HCT116 (cell line): ENCODE results near the gene TWIST2. TPM values are rescaled to one million over a fixed set of nuclear protein-coding genes. Genes with fewer than 3 reads are reported as not detected.

Experiments used
- ATAC-seq: fragments of 200-7000 bp; cut with Tn5 transposase; 2 replicates; pipeline ENCODE4 v1.9.1; 2020; ENCODE audit warnings: mild to moderate bottlenecking, moderate library complexity
- Bru-seq: library from RNA; stranded (reverse); fragments of 400-500 nt; gene quantifications from one replicate; lab custom pipeline; 2021; lab: Mats Ljungman, UMichigan
- BruChase-seq, 2 experiments: library from RNA; stranded (reverse); fragments of 400-500 nt; gene quantifications; one replicate each; lab custom pipeline; 2021; lab: Mats Ljungman, UMichigan
- BruUV-seq: library from RNA; stranded (reverse); fragments of 400-500 nt; replicated peaks from 2 replicates; lab custom pipeline; 2021; lab: Mats Ljungman, UMichigan
- CTCF ChIA-PET: fragments of 300-600 bp; sonication (Branson Sonifier 250); formaldehyde crosslinking; loops from one replicate; lab custom pipeline; 2021; ENCODE audit warnings: antibody characterized with exemption; lab: Charles Lee
- POLR2A ChIA-PET: fragments of 300-600, 350-600 bp; sonication (Branson Sonifier 250); formaldehyde crosslinking; loops from one replicate; lab custom pipeline; 2021; ENCODE audit warnings: antibody characterized with exemption; lab: Charles Lee
- RAD21 ChIA-PET, 2 experiments: fragments of 300-600 bp; sonication (Branson Sonifier 250); formaldehyde crosslinking; loops; one replicate each; lab custom pipeline; 2023; ENCODE audit warnings: low total read pairs in 2 of 2; ENCODE audit not compliant: uncharacterized antibody in 2 of 2, unreplicated experiment in 2 of 2, low non-redundant PET in 1 of 2; lab: Charles Lee
- DNase-seq: peaks from one replicate; pipeline ENCODE4 v3.0.0-alpha.2; 2010; ENCODE audit warnings: low read depth, low spot score
- H2AFZ ChIP-seq: fragments of 200-600 bp; shearing (Covaris generic), sonication (generic); 2 replicates; pipeline ENCODE4 v1.6.1; 2017; ENCODE audit warnings: low read depth, mixed run types, mixed read lengths, antibody characterized with exemption, low read length; ENCODE audit not compliant: poor library complexity, severe bottlenecking
- H3K27ac ChIP-seq: 2 replicates; pipeline ENCODE4 v1.5.1; 2012; ENCODE audit warnings: low read depth, low read length
- H3K27me3 ChIP-seq: fragments of 200-600 bp; sonication (generic); 2 replicates; pipeline ENCODE4 v1.6.1; 2016; ENCODE audit warnings: mixed run types, low read length, mixed read lengths; ENCODE audit not compliant: insufficient read depth
- H3K36me3 ChIP-seq, 2 experiments: fragments of 200-500 bp in 1 of 2; fragments of 200-600 bp in 1 of 2; sonication (Bioruptor generic) in 1 of 2; sonication (generic) in 1 of 2; 2 replicates each; pipeline versions ENCODE4 v1.5.1 to v1.6.1; 2014 to 2016; ENCODE audit warnings: low read length in 2 of 2, inconsistent platforms in 1 of 2, mixed read lengths in 1 of 2, mixed run types in 1 of 2; ENCODE audit not compliant: insufficient read depth in 2 of 2, control insufficient read depth in 1 of 2
- H3K4me1 ChIP-seq, 2 experiments: fragments of 200-600 bp in 1 of 2; sonication (generic) in 1 of 2; 2 replicates each; pipeline versions ENCODE4 v1.5.1 to v1.6.1; 2012 to 2017; ENCODE audit warnings: low read length in 2 of 2, inconsistent platforms in 1 of 2, mild to moderate bottlenecking in 1 of 2, mixed read lengths in 1 of 2, mixed run types in 1 of 2, moderate library complexity in 1 of 2; ENCODE audit not compliant: insufficient read depth in 2 of 2, control insufficient read depth in 1 of 2
- H3K4me2 ChIP-seq: fragments of 200-600 bp; sonication (generic); 2 replicates; pipeline ENCODE4 v1.6.1; 2017; ENCODE audit warnings: mixed run types, low read length, mixed read lengths
- H3K4me3 ChIP-seq, 2 experiments: fragments of 200-600 bp in 1 of 2; sonication (generic) in 1 of 2; replicated peaks in 1 of 2; 2 replicates each; pipeline ENCODE4 v1.5.1; 2011 to 2016; ENCODE audit warnings: low read length in 2 of 2, control low read depth in 1 of 2, low read depth in 1 of 2, mild to moderate bottlenecking in 1 of 2, mixed read lengths in 1 of 2, mixed run types in 1 of 2
- H3K79me2 ChIP-seq: fragments of 200-600 bp; sonication (generic); 2 replicates; pipeline ENCODE4 v1.6.1; 2017; ENCODE audit warnings: mild to moderate bottlenecking, mixed run types, low read length, moderate library complexity, mixed read lengths; ENCODE audit not compliant: insufficient read depth
- H3K9ac ChIP-seq: fragments of 200-600 bp; sonication (generic); 2 replicates; pipeline ENCODE4 v1.6.1; 2016; ENCODE audit warnings: low read length, mixed read lengths
- H3K9me2 ChIP-seq: fragments of 200-600 bp; sonication (generic), shearing (Covaris generic); 2 replicates; pipeline ENCODE4 v1.6.1; 2017; ENCODE audit warnings: mixed run types, mild to moderate bottlenecking, moderate library complexity; ENCODE audit not compliant: insufficient read depth
- H3K9me3 ChIP-seq, 2 experiments: fragments of 200-500 bp in 1 of 2; fragments of 200-600 bp in 1 of 2; sonication (Bioruptor generic) in 1 of 2; sonication (generic) in 1 of 2; 2 replicates each; pipeline ENCODE4 v1.6.1; 2014 to 2017; ENCODE audit warnings: low read length in 2 of 2, mixed read lengths in 2 of 2, inconsistent platforms in 1 of 2, low read depth in 1 of 2, mild to moderate bottlenecking in 1 of 2, mixed run types in 1 of 2, moderate library complexity in 1 of 2; ENCODE audit not compliant: control insufficient read depth in 1 of 2, insufficient read depth in 1 of 2
- H4K20me1 ChIP-seq: fragments of 200-600 bp; sonication (generic), shearing (Covaris generic); 2 replicates; pipeline ENCODE4 v1.6.1; 2017; ENCODE audit warnings: mixed run types, mild to moderate bottlenecking, moderate library complexity; ENCODE audit not compliant: insufficient read depth
- ATF3 ChIP-seq: IDR thresholded peaks from 2 replicates; pipeline ENCODE4 v1.6.1; 2012
- CBX3 ChIP-seq: IDR thresholded peaks from 2 replicates; pipeline ENCODE4 v1.6.1; 2012; ENCODE audit warnings: low read depth
- CTCF ChIP-seq, 3 experiments: fragments of 200-600 bp in 1 of 3; sonication (generic) in 1 of 3; IDR thresholded peaks in 2 of 3; conservative IDR thresholded peaks in 1 of 3; 2 replicates each; pipeline ENCODE4 v1.5.1; 2012 to 2017; ENCODE audit warnings: low read depth in 2 of 3, low read length in 2 of 3, antibody characterized with exemption in 1 of 3, borderline replicate concordance in 1 of 3, control low read depth in 1 of 3, mild to moderate bottlenecking in 1 of 3, mixed read lengths in 1 of 3, mixed run types in 1 of 3, moderate library complexity in 1 of 3; ENCODE audit not compliant: insufficient read depth in 1 of 3
- EGR1 ChIP-seq: IDR thresholded peaks from 2 replicates; pipeline ENCODE4 v1.6.1; 2012; ENCODE audit warnings: low read depth
- JUND ChIP-seq: IDR thresholded peaks from 2 replicates; pipeline ENCODE4 v1.6.1; 2012
- POLR2A ChIP-seq: IDR thresholded peaks from 2 replicates; pipeline ENCODE4 v1.7.0; 2011; ENCODE audit warnings: borderline replicate concordance; ENCODE audit not compliant: insufficient read depth, insufficient read length; ENCODE audit errors: extremely low read depth
- RAD21 ChIP-seq: IDR thresholded peaks from 2 replicates; pipeline ENCODE4 v1.6.1; 2012; ENCODE audit warnings: low read depth, mild to moderate bottlenecking
- SRF ChIP-seq: IDR thresholded peaks from 2 replicates; pipeline ENCODE4 v1.6.1; 2012; ENCODE audit warnings: low read depth
- TCF7L2 ChIP-seq: IDR thresholded peaks from 2 replicates; pipeline ENCODE4 v1.7.0; 2011; ENCODE audit warnings: borderline replicate concordance, inconsistent platforms; ENCODE audit not compliant: insufficient read depth, insufficient read length; ENCODE audit errors: extremely low read depth
- YY1 ChIP-seq: IDR thresholded peaks from 2 replicates; pipeline ENCODE4 v1.6.1; 2011; ENCODE audit warnings: low read length, low read depth, moderate library complexity, mild to moderate bottlenecking; ENCODE audit not compliant: insufficient replicate concordance; ENCODE audit errors: extremely low read depth
- ZFX ChIP-seq: fragments of 450-650 bp; IDR thresholded peaks from 2 replicates; pipeline ENCODE4 v1.6.1; 2017
- intact Hi-C: fragments of 100-400 bp; cut with micrococcal nuclease; formaldehyde crosslinking; loops from 2 replicates; pipeline ENCODE4 v1.10.0; 2022
- long read RNA-seq: library from polyadenylated mRNA; unstranded; transcript quantifications from one replicate; pipeline ENCODE4 v2.0.0, GENCODE V29; 2021; ENCODE audit not compliant: unreplicated experiment
- polyA plus RNA-seq: library from polyadenylated mRNA; unstranded; fragments of >200 nt; gene quantifications from 2 replicates; pipeline ENCODE4 v1.2.1, GENCODE V29; 2012; ENCODE audit warnings: missing spikeins
- total RNA-seq: library from RNA; stranded (reverse); gene quantifications from one replicate; pipeline ENCODE4 v1.2.1, GENCODE V29; 2021; ENCODE audit not compliant: unreplicated experiment
- TF ChIP-seq, protein P1 (sequence below): IDR thresholded peaks from 2 replicates; pipeline ENCODE4 v1.6.1; 2011; ENCODE audit warnings: mild to moderate bottlenecking, low read length, moderate library complexity; ENCODE audit not compliant: insufficient replicate concordance; ENCODE audit errors: extremely low read depth
- TF ChIP-seq, protein P2 (sequence below): IDR thresholded peaks from 2 replicates; pipeline ENCODE4 v1.6.1; 2012

The TWIST2 gene
- total RNA-seq (not detected), Bru-seq, nascent RNA (not detected), BruChase-seq, experiment 1, labeled RNA remaining after a 6-hour chase (not detected), BruChase-seq, experiment 2, labeled RNA remaining after a 2-hour chase (not detected)
- not detected in 2 replicates for polyA plus RNA-seq
- long read RNA-seq = 0 reads

GRCh38 chr2:238847841-238848690 lies at the start of gene TWIST2:
Gene TWIST2 (plus strand): TSS chr2:238848085. CDS start chr2:238848216, 131 bp downstream.
- Histone ChIP-seq H3K9me3 (no peaks in the 10 kb centered on the region), H4K20me1 (no peaks in the 10 kb centered on the region), H3K4me2 (no peak within 1 kb of the TSS), H3K27me3 (no peaks in the 10 kb centered on the region), H3K4me1 (no peaks in the 10 kb centered on the region), H3K9ac (no peak within 1 kb of the TSS), H3K79me2 (no peaks in the 10 kb centered on the region), H3K4me3 (no peak within 1 kb of the TSS), H3K36me3 (no peaks in the 10 kb centered on the region), H3K9me2 (no peaks in the 10 kb centered on the region), H2AFZ (no peak within 1 kb of the TSS), H3K27ac (no peak within 1 kb of the TSS)
- BruUV-seq = no TSS peak
- CTCF ChIA-PET = no interaction called here
- TF ChIP-seq POLR2A = no peak
- DNase-seq = no peak
- intact Hi-C loops = no loop called here
- POLR2A ChIA-PET = no interaction called here
- ATAC-seq = no peak
- RAD21 ChIA-PET = no interaction called here

- no peak overlapping the region for H3K4me3 ChIP-seq
- H3K27ac ChIP-seq = no peak overlapping the region
- DNase-seq (no peak), ATAC-seq (no peak)
- H3K4me2 ChIP-seq = no peak overlapping the region
- no peaks in the 10 kb centered on the region; the same call in 1 of the 2 replicates for H3K27me3 ChIP-seq
- intact Hi-C loops = no loop called here
- H3K9me2 ChIP-seq = no peaks in the 10 kb centered on the region
- H2AFZ ChIP-seq = no peak overlapping the region
- H3K9me3 ChIP-seq = no peaks in the 10 kb centered on the region
- RAD21 ChIA-PET = no interaction called here
- BruUV-seq = no TSS peak
- POLR2A ChIA-PET = no interaction called here
- H3K36me3 ChIP-seq = no peaks in the 10 kb centered on the region
- H4K20me1 ChIP-seq = no peaks in the 10 kb centered on the region
- peaks cover 3 to 7% of the 10 kb centered on the region in 2 experiments; a peak in 3 of 4 replicates for H3K4me1 ChIP-seq
- H3K79me2 ChIP-seq = no peaks in the 10 kb centered on the region
- no peak overlapping the region for H3K9ac ChIP-seq
- CTCF ChIA-PET = no interaction called here
- TF ChIP-seq EGR1 (no peak), SRF (no peak), RAD21 (no peak), YY1 (no peak), JUND (no peak), TCF7L2 (no peak), ATF3 (no peak), CTCF (IDR thresholded peaks at IDR 0.05 in 2 of 3, conservative IDR thresholded peaks at IDR 0.05 in 1 of 3; ENCODE audit: borderline replicate concordance in 1 of 3, insufficient read depth in 1 of 3, low read depth in 2 of 3, low read length in 2 of 3) (no peak), ZFX (no peak), CBX3 (no peak)
- TF ChIP-seq, protein P1, sequence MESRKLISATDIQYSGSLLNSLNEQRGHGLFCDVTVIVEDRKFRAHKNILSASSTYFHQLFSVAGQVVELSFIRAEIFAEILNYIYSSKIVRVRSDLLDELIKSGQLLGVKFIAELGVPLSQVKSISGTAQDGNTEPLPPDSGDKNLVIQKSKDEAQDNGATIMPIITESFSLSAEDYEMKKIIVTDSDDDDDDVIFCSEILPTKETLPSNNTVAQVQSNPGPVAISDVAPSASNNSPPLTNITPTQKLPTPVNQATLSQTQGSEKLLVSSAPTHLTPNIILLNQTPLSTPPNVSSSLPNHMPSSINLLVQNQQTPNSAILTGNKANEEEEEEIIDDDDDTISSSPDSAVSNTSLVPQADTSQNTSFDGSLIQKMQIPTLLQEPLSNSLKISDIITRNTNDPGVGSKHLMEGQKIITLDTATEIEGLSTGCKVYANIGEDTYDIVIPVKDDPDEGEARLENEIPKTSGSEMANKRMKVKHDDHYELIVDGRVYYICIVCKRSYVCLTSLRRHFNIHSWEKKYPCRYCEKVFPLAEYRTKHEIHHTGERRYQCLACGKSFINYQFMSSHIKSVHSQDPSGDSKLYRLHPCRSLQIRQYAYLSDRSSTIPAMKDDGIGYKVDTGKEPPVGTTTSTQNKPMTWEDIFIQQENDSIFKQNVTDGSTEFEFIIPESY = no peak
- TF ChIP-seq, protein P2, sequence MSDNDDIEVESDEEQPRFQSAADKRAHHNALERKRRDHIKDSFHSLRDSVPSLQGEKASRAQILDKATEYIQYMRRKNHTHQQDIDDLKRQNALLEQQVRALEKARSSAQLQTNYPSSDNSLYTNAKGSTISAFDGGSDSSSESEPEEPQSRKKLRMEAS = no peak
Observed at GRCh38 chr2:238801791-238802190, 46.1 kb upstream of the TWIST2 start.
